K562 treated with DMSO at 1 percent for 4 hours (cell line): ENCODE data around the gene COX10. TPM values are rescaled to one million over a fixed set of nuclear protein-coding genes. Genes with fewer than 3 reads are reported as not detected.

Source experiments
- total RNA-seq: library from RNA; unstranded; fragments of 300-600 nt; gene quantifications from 2 replicates; pipeline ENCODE4 v1.2.3, GENCODE V29; 2022; ENCODE audit not compliant: insufficient read depth

Gene COX10
- 4.7 and 9.1 TPM in 2 replicates for total RNA-seq

GRCh38 chr17:14069251-14070021, at the start of gene COX10:
COX10 (plus strand) TSS chr17:14069504; CDS start chr17:14069606, 102 bp downstream.

DNA sequence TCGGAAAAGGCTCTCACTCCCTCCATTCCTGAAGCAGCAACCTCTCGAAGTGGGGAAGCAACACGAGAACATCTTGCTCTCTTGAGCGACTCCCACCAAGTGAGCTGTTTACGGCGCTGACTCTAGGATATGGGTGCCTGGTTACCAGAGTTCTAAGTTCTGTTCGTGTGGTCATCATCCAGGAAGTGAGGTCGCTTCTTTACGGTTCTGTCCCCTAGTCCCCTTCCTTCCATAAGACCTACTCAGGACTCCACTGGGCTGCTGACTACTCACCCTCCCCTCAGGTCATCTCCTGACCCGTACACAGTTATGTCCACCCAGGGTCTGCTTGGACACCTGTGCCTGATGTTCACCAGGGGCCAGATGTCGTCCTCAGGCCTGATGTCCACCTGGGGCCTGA, 167.5 kb downstream of the COX10 start, which contains the start of gene CDRT15:
Gene CDRT15, minus strand, starts transcription at position 101 of the 400 bp plus-strand sequence. Its CDS starts 29 bp downstream, at position 72.

Other genes with a start within 250 kb of the COX10 start
- not detected in 2 replicates for gene CDRT15, start 167.4 kb downstream of the COX10 start, total RNA-seq
- 6.6 and 7.9 TPM in 2 replicates for gene HS3ST3B1, start 231.6 kb downstream of the COX10 start, total RNA-seq